Cardiac septum (tissue), 1 donor: ENCODE results near the gene MGMT. TPM values are rescaled to one million over a fixed set of nuclear protein-coding genes. Genes with fewer than 3 reads are reported as not detected.
A peak's percentile ranks its signal among the peaks of the same experiment; 100 is the strongest.

Source experiments
- DNase-seq: peaks from one replicate; pipeline ENCODE4 v3.0.0-alpha.2; 2020; ENCODE audit warnings: low spot score
- intact Hi-C: fragments of 100-400 bp; cut with DNase I; formaldehyde crosslinking; loops from one replicate; pipeline ENCODE4 v1.14.0; 2022
- total RNA-seq: library from RNA; stranded (reverse); fragmentation: NEBNext Ultra II Directional; extraction: Animal tissue kit (Norgen Biotek cat#: 25700); gene quantifications from one replicate; pipeline ENCODE4 v1.2.1, GENCODE V29; 2021
- donor health status: DM: no; HTN: no; CAD: no.

Gene MGMT
- total RNA-seq, 1 donor from 2014 or later, result 11.4 TPM

DNA sequence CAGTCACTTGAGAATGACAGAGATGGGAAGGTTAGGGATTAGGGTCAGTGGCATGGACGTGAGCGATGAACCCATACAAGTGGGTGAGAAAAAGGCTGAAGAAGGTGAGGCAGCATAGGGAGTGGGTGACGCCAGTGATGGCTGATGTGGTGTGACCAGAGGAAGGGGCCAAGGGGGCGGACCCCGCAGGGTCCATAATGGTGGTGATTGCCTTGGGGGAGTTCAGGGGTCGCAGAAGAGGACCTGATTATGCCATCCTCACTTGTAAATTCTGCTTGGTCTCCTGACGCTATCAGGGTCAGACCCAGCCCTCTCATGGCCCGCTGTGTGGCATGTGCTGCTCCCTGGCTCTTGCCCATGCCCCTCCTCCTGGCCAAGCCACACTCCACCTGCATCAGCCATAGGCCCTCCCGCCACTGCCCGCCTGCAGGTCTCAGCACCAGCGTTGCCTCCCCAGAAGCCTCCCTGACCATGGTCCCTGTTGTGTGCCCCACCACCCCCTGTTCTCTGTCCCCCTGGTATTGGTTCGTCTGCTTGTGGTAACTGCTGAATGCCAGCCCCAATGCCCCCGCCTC lies 261.3 kb downstream of the MGMT start:
- intact Hi-C loops, result no loop called here
- no peak for DNase-seq

GRCh38 chr10:129728905-129729795 lies 262.1 kb downstream of the MGMT start:
- DNase-seq, result no peak
- intact Hi-C loops, result no loop called here

DNA sequence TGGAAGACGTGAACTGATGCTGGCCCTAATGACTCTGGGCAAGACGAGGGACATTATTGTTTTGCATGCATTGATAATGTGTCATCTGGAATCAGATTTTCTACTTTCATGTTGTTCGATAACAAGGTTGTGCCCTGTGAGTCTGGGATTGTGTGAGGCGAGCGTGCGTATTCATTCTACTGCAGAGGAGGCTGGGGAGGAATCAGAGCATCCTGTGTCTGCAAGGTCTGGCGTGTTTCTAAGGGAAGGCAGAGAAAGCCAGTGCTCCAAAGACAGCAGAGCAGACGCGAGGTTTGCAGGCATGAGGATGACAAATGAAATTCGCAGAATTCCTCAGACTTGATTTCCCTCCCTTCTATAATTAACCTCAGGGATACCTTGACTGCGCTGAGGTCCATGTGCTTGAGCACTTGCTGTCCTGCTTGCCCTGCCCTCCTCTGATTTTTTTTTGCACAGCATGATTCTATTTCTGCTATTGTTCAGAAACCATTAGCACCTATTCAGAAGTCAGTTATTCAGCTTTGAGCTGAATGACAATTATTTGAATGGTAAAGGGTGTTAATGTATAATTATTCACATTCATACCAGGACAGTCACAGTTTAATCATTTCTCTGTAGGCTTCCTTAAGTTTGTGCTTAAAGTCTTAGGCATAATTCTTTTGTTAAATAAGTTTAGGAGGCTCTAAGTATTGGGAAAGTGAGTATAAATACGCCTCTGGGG lies 263.4 kb downstream of the MGMT start:
- DNase-seq, result no peak
- intact Hi-C loops, result no loop called here

GRCh38 chr10:129730993-129731325 lies 263.9 kb downstream of the MGMT start:
- intact Hi-C loops, result no loop called here
- DNase-seq, result no peak

DNA sequence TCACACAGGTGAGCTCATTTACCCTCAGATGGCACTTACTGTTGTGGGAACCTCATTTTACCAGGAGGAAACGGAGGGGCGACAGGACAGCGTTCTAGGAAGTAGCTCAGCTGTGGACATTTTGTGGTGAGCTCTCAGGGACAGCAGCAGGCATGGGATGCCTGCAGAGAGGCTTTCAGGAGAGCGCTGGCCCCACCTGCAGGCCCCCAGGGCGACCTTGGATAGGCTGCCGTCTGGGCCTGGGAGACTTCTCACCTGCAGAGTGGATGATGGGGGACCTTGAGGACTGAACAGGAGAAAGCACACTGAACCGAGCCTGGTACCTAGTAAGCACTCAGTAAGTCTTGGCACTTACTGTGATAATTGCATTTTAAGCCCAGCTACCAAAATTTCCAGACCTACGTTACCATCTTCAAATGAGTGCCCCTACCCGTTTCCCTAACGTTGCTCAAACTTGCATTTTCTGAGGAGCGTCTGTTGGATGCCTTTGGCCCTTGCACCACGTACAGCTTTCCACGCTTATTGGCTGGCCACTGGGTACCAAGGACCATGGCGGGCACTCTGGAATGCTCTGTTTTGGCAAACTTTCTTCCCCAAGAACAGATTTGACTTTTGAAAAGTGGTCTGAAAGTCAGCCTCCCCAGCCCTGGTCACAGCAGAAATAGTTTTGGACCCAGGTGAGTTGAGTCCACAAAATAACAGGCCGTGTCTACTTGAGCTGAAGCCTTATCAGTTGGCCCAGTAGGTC lies 273.7 kb downstream of the MGMT start:
- intact Hi-C loops, result no loop called here
- no peak for DNase-seq

DNA sequence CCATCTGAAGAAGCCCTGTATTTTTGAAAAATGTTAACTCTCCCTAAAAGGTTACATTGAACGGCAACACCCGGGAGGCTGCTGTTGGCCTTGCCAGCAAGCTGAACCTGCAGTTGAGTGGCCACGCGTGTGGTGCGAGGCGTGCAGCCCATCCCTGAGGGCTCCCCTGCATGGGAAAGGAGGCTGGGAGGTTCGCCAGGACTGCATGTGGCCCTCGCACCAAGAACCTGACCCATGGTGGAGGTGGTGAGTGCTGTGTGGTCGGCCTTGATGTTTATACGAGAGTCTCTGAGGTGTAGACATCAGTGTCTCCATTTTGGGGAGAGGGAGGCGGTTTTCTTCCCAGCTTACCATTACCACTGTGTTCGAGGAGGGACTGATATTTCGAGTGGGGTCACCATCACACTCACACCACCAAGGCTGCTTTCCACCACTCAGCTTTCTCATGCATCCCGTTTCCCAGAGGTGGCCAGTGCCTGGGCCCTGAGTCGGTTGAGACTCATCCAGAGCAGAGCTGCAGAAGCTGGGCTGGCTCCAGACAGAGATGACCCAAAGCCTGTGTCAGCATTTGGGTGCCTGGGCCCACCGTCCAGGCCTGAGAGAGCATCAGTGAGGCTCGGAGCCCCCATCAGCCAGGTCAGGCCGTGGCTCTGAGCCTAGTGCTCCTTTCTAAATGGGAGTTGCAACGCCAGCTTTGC lies 274.4 kb downstream of the MGMT start:
- no peak for DNase-seq
- intact Hi-C loops, result no loop called here

GRCh38 chr10:129741978-129742741 lies 275.1 kb downstream of the MGMT start:
- peak; percentile 29 for DNase-seq
- intact Hi-C loops, result no loop called here

DNA sequence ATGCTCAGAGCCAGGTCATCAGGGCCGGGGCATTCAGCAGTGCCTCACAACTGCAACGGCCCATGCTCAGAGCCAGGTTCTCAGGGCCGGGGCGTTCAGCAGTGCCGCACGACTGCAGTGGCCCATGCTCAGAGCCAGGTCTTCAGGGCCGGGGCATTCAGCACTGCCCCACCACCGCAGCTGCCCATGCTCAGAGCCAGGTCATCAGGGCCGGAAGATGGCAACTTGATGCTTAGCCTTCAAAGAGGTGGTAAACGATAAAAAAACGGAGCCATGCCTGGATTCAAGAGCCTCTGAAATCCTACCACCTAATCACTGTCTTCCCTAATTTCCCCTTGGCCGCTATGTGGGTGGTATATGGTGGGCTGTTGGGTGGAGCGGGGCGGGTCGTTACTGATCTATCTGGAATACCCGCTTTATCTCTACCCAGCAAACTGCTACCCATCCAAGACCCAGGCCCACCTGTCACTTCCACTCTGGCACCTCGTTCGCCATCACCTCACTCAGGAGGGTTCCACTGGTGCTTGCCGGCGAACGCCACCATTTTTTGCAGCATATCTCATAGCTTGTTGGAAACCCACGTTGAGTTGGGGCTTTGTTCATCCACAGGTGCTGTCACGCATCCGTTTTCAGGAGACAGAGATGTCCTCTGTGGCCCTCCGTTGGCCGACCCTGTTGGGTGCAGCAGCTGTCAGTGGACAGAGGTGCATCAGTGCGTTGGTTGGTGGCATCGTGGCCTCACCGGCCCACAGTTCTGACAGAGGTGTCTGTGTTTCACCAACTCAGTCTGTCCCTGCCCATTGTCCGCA lies 275.9 kb downstream of the MGMT start:
- peak; percentile 68 for DNase-seq
- intact Hi-C loops, result no loop called here

DNA sequence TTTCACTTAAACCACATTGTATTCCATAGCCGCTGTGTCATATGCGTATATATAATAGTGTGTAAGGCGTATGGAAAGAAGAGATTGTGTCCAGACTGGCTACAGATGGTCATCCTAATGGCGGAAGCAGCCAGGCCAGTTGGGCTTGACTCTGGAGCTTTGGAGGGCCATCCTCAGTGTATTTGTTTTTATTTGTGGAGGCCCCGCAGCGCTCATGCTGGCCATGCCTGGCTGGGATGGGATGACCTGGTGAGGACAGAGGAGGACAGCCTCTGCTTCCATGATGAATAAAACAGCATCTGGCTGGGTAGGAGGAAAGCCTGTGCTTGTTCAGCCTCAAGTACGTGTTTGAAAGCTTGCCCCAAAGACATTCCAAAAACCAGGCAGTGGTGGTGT lies 276.7 kb downstream of the MGMT start:
- DNase-seq, result peak; percentile 35
- intact Hi-C loops, result no loop called here

DNA sequence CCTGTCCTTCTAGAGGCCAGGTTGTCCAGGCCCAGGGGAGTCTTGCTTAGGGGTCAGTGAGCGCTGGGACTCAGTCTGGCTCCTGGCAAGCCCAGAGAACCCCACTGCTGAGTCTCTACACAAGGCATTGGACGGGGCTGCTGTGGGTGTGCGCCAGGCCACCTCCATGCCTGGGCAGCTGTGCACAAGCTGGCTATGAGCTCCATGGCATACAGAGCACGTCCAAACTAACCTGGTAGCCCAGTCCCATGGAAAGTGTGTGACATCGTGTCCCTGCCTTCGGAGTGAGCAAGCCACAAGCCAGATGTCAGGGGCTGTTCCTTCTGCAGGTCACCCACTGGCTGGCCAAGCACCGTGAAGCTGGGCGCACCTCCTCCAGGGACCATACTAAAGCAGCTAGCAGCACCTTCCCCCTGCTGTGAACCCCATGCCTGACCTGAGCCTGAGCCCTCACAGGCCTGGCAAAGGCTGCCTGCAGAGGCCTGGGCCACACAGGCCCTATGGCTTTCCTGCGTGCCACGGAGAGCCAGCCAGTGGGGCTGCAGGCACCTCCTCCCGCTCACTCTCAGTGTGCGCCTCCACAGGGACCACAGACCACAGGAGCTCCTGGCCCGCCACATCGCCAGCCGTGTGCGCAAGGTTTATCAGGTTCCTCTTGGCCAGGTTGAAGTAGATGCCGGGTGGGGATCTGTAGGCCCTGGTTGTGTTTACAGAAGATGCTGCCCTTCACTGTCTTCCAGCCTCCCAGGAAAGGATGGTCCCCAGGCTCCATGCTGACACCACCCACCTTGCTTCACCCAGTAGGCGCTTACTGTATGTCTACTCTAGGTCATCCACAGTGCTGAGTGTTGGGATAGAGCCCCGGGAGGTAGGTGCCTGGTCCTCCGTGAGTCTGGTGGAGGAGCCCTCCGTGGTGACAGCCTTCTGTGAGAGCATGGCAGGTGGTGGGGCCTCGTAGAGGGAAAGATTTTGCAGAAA lies 277.4 kb downstream of the MGMT start:
- intact Hi-C loops, result no loop called here
- DNase-seq, result peak; percentile 55

- DNase-seq, result no peak
- intact Hi-C loops, result no loop called here
Observed at GRCh38 chr10:129745186-129745750, 278.2 kb downstream of the MGMT start.

DNA sequence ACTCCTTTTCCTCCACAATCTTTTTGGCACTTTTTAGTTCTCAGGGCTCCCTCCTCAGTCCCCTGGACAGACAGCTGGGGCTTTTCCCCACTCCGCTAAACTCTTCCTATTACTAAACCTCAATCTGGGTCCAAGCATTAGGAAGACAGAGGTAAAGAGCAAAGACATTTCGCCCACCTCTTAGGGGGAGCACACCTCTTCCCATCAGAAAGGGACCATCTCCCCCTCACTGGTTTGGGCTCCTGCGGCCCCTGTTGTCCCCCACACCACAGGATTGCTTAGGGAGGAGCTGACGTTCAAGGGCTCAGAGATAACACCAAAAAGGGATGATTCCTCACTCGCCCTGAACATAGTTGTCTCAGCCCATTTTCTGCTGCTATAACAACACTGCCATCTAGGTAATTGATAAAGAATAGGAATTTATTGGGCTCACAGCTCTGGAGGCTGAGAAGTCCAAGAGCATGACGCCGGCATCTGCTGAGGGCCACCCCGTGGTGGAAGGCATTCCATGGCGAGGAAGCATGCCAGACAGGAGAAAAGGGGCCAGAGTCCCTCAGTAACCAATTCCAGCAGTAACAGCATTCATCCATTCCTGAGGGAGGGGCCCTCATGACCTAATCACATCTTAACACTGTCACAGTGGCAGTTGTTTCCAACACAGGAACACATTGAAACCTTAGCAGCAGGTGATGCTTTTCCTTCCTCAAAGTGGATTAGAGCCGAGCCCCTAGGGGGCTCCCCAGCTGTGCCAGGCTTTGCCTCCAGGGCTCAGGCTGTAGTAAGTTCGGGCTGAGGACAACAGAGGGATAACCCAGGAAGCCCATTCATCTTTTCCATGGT lies 287.4 kb downstream of the MGMT start:
- intact Hi-C loops, result no loop called here
- peak; percentile 31 for DNase-seq

DNA sequence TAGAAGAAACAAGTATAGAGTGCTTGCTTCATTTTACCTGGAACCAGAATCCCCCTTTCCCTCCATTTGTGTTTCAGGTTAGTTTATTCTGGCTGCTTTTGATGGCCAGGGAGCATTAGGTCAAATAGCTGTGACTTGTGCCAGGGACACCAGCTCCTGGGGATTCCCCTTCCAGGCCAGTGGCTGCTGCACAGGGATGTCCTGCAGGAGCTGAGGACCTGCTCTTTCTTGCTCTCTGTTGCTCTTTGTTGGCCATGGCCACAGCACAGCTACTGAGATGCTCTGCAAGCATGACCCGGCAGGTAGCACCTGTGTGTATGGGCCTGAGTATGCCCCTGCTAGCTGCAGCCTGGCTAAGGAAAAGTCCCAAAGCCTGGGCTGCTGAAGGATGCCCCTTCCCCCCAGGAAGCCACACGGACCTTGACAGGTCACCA lies 288.1 kb downstream of the MGMT start:
- intact Hi-C loops, result no loop called here
- DNase-seq, result peak; percentile 50

GRCh38 chr10:129755621-129756020 lies 288.6 kb downstream of the MGMT start:
- DNase-seq, result peak; percentile 62
- intact Hi-C loops, result no loop called here
